GM19455 (cell line): ENCODE results near the gene GALNT3.

Source experiments
- ATAC-seq: cut with Tn5 transposase; IDR thresholded peaks from one replicate; pipeline ENCODE4 v1.9.1; 2021; ENCODE audit not compliant: unreplicated experiment

GALNT3 gene

DNA sequence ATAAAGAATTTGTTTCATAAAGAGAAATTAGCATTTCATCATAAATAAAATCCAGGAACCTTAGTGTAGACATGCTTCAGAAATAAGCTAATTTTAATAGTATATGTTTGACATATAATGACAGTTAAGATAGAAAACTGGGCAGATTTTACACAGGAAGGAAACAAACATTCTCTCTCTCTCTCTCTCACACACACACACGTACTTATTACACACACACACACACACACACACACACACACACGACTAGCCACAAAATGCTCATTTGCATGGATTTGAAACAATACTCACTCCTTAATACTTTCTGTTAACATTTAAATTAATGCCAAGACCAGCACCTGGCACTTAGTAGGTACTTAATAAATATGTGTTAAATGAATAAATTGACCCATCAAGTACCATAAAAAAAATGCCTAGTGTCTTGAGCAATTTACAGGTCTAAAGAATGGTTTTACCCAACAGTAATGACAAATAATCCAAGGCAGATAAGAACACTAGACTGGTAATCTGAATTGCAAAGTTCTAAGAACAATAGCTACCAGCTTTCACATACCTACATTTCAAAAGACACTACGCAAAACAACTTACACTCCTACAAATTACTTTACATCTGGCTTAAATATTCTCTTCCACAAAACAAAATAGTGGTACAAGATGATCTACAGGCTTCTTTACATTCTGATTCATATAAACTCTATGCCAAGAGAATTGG, 2.9 kb upstream of the GALNT3 start:
- ATAC-seq: no peak

DNA sequence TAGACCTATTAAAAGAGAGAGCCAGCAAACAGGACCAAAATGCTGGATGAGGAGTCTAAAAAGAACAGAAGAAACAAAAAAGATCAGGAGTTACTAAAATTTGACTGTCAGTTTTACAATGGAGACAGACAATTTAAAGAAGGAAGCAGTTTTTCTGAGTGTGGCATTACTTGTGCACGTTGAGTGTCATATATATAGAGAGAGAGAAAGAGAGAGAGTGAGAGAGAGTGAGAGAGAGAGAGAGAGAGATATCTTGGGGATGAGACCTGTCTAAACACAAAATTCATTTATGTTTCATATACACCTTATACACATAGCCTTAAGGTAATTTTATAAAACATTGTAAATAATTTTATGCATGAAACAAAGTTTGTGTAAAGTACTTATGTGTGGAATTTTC, 2.1 kb upstream of the GALNT3 start:
- no peak for ATAC-seq

DNA sequence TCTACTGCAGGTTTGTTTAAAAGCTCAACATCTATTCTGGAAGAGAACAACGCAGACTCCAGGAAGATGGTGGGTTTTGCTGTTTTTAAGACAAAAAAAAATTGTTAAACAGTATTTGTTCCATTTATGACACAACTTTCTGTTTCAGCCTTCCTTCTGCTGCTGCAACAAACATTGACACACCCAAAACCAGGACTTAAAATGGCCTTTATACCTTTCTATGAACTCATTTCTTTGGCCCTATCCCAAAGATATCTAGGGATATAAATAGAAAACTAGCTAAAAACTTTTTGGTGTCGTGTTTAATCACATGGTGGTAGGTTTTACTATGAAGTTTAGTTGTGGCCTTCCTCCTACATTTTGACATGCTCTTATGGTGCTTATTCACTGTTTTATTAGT, 964 bp upstream of the GALNT3 start:
- no peak for ATAC-seq

DNA sequence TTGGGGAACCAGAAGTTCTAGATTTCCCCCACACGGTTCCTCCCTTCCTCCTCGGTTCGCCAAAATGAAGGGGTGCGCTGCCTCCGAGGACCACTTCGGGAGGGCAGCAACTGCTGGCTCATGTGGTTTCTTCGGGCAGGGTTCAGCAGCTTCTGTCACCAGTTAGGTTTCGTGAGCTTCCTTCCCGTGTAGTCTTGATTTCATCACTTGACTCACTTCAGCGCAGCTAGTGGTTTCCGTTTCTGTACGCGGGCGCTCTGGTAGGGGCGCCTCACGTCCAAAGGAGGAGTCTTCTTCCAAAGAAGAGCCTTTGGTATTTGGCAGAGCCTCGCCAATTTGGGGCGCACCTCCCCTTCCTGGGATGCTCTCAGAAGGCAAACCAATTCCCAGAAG, 485 bp upstream of the GALNT3 start:
- peak; percentile 96 for ATAC-seq

DNA sequence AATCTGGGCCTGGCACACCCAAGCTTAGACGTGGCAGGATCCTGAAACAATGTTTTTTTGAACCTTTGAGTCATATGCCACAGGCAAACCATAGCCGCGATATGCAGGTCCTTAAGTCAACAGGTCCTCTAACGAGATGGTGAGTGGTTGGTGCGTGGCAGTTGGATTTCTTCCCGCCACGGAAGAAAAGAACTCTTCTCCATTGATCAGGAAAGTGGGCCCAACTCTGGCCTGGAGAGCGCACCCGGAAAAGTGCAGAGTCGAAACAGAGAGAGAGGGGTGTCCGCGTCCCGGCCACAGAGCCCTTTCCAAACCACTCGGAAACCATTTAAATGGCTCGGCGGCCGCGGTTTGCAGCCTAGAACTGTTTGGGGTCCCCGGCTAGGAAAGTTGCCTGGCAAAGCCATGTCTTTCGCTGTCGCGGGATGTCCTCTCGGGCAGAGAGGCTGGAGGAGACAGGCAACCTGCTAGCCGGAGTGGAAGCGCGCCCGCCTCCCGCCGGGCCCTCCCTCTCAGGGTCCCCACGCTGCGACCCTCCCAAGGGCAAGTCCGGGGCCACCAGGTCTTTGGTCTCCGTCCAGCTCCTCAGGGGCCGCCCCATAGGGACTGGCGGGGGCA, 777 bp downstream of the GALNT3 start:
- ATAC-seq: peak; percentile 7

DNA sequence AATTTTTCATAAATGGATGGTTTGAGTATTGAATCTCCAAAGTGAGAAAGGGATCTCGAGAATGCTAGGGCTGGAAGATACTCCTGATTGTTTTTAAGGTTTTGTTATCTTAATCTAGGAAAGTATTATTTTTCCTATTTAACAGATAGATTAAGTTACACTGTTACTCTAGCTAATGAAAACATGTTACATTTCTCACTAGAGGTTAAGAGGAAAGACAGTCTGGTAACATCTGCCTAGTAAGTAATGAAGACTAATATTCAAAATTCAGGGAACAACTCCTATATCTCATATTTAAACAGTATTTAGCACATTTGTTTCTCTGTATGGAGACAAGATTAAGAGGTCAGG, 2.0 kb downstream of the GALNT3 start:
- no peak for ATAC-seq

DNA sequence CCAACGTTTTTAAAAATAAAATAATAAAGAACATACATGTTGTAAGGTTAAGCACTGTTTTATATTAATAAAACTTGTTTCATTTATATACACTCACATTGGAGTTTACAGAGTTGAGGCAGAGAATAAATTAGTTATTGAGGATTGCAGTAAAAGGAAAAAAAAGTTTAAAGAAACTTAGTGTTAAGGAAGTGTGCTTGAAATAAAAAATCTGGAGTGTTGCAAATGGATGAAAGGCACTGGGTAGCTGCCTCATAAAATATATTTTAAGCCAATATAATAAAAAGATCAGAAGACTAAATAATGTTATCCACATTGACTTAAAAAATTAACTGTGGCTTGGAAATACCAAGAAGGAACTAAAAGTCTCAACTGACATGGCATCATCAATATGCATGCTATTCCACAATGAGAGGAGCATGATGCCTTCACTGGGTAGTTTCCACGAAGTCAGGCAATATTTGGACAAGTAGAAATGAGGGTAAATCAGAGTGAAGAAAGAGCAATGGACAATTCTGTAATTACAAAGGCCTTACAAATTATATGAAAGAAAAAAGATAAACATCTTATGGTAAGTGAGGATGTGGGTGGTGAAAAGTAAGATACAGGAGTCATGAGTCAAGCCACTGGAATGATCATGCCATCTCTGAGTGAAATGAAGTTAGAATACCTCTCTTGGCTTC, 2.5 kb downstream of the GALNT3 start:
- no peak for ATAC-seq

DNA sequence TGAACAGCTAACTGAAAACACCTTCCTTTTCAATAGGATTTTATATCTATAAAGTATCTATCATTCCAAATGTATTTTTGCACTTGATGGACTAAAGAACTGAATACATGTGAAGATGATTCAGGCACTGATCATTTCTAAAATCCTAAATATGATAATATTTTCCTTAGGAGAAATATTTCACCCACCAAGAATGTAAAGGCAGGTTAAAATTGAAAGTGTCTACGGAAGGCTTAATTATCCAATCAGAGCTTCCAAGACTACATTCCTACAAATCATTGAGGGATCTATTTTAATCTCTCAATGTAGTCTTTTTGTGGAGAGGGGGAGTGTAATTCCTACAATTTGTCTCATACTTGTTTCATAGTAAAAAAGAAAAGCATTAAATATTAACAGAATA, 3.6 kb downstream of the GALNT3 start:
- no peak for ATAC-seq

DNA sequence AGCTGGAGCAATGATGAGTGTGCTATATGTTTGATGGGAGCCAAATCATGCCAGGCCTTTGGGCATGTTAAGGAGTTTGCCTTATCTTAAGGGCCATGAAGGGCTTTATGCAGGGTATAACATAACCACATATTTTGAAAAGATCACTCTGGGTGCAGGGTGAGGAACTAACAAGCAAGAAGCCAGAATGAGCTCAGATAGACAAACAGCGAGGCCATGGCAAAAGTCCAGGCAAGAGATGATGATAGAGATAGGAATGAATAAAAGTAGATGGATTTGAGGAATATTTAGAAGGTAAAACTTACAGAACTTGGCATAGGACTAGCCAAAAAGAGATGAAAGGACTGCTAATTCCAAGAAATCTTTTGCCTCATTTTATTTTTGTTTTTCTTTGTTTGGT, 6.7 kb downstream of the GALNT3 start:
- ATAC-seq: no peak

DNA sequence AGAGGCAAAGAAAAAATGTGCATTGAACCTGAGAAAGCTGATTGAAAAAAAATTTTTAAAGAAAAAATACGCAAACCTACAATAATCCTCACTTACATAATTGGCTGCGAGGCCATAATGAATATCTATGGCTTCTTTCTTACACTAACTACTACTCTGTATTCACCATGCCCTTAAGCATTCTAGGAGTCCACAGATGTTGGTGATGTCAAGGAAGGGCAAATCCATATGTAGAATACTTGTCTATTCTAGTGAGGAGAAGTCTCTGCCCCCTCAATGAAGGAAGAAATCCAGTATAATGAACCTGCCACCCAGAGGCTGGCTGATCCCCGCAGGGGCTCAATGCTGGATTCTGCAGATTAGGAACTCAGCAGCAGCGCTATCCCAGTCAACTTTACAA, 14.3 kb downstream of the GALNT3 start:
- ATAC-seq: no peak

DNA sequence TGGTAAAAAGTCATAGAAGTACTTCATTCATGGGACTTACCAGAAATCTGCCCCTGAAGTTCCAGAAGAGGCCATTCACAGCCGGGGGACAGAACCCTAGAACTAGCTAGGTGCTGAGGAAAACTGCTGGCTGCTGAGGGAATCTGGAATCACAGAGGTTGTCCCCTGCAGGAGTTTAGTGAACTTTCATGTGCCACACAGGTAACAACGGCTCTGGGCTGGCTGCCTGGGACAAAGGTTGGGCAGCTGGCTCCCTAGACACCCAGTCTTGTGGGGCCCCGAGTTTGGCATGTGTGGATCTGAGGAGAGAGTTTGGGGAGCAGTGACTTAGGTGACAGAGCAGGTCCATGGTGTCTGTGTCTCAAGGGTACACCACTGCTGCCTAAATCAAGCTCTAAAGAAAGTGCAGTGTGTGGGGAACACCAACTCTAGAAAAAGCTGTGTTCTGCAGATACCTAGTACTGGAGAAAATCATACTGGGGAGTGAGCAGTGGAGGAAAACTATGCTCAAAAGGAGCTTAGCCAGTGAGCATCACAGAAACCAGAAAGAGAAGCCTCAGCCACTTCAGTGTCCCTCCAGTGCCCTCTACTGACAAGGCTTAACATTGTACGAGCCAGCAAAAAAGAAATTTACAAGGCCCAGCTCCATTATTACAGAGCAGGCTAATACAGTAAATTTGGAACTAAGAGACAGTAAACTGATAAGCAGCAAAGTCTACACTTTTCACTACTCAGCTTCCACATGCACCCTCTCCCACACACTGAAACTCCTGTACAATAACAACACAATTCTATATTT, 15.2 kb downstream of the GALNT3 start:
- no peak for ATAC-seq

DNA sequence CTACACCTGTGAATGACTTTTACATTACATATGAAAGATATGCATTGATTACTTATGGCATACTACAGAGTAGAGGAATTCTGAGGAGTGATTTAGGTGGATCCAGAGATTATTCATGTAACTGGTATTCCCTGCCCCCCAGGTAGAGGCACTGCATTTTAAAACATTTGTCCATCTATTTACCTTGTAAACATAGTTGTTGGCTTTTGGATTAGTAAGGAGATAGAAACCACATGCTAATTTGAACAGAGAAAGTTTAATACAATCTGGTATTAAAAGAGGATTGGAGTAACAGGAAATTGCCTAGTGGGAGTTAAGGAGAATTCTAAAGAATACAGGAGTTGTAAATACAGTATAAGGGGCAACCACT, 15.9 kb downstream of the GALNT3 start:
- no peak for ATAC-seq

DNA sequence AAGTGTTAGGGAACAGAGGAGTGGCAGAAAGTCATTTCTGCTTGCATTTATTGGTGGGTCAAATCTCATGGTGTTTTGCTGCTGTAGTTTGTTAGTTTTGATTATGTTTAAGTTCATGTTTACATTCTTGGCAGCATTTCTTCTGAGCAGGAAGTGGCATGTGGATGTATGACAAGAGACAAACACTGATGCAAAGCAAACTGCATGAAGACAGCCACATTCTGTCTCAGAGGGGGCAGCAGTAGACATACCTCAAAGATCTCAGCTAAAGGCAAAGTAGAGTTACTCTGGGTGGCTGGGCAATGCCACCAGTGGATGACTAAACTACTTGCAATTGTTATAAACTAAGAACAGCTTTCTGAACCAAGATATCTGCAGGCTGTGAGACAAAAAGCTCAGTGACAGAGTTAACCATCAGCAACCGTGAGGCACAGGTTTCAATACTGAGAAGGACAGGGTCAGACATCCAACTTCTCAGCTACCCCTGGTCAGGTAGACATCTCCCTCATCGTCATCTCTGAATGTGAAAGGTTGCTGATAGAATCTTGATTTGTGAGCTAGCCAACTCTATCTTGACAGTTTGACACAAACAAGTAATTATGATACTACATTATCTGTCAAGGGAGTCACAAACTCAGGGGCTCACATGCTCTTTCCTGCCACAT, 16.4 kb downstream of the GALNT3 start:
- no peak for ATAC-seq

DNA sequence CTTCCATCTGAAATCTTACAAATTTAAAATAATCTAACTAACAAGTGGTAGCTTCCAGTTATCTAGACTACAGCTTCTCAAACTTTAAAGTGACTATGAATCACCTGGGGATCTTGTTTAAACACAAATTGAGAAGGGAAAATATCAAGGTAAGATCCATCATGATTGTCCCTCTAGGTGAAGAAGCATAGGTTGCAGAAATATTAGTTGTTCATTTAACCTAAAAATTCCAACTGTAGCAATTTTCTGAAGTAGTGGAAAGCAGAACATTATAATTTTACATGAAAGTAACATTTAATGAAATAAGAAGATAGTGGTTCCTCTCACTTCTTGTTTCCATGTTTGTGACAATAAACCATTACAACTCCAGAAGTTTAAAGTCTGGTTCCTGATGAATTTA, 17.3 kb downstream of the GALNT3 start:
- ATAC-seq: no peak

DNA sequence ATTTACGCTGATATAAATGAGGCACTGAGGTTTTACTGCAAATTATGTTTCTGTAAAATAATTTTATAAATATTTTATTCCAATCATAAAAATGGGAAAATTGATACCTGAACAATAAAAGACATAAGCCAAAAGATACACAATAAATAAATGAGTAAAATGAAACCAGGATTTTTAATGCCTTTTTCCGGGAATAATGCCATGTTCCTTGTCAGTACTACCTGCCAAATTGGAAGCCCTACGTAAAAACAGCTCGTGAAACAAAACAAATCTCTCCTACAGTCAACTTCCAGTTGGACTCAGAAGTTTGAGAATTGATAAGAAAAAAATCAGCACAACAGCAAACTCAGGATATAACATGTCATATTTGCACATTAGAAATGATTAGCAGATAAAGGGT, 18.0 kb downstream of the GALNT3 start:
- no peak for ATAC-seq

DNA sequence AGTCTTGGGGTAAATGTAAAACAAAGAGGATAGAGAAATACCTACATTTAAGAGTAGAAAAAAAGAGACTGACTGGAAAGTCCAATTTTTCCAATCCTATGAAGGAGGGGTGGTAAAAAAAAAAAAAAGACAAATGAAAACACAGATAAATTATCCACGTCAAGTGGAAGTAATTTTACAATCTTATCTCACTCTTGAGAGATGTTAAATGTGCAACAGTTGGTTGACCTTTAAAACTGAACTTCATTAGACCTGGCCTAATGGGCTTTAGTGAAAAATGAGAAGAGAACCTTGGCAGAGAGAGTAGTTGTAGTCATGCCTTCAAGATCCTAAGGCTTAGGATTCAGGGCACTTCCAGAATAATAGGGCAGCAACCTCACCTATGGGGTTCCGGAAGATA, 20.4 kb downstream of the GALNT3 start:
- ATAC-seq: no peak

DNA sequence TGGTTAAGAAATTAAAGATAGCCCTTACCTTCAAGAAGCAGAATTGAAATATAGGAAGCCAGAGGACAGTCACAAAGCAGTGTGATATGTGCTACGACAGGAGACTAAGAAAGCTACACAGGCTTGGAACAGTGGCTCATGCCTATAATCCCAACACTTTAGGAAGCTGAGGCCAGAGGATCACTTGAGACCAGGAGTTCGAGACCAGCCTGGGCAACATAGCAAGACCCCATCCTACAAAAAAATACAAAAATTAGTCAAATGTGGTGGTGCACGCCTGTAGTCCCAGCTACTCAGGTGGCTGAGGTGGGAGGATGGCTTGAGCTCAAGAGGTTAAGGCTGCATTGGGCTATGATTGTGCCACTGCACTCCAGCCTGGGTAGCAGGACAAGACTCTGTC, 21.9 kb downstream of the GALNT3 start:
- no peak for ATAC-seq

DNA sequence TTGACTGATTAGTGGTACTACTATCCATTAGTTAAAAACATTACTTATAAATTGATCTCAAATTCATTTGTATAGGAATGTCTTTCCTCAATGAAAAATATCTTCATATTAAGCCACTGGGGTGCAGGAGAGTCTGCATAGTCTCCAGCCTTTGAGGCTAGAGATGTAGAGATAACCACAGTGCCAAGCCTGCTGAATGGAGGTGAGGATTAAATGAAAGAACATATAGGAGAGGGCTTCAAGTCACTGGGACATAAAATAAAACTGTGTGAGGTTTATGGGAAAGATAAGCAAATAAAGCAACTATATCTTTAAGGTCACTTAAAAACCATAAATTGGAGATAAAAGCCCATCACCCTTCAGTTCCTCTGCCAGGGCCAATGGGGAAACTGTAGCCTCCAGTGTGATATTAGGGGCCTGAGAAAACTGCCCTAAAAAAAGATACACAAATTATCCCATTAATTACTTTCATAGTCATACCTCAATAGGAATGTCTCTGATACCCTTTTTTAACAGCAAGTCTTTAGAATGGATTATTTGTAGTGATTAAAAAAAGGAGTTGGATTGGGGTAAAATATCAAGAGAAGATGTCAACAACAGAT, 27.6 kb downstream of the GALNT3 start:
- ATAC-seq: no peak

DNA sequence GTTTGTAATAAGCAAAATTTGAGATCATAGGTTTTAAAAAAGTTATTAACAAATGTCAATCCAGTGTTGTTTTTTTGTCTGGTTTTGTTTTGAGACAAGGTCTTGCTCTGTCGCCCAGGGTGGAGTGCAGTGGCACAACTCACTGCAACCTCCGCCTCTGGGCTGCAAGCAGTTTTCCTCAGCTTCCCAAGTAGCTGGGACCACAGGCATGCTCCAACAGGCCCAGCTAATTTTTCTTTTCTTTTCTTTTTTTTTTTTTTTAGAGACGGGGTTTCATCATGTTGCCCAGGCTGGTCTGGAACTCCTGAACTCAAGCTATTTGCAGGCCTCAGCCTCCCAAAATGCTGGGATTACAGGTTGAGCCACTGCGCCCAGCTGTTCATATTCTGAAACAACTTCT, 31.3 kb downstream of the GALNT3 start:
- no peak for ATAC-seq

DNA sequence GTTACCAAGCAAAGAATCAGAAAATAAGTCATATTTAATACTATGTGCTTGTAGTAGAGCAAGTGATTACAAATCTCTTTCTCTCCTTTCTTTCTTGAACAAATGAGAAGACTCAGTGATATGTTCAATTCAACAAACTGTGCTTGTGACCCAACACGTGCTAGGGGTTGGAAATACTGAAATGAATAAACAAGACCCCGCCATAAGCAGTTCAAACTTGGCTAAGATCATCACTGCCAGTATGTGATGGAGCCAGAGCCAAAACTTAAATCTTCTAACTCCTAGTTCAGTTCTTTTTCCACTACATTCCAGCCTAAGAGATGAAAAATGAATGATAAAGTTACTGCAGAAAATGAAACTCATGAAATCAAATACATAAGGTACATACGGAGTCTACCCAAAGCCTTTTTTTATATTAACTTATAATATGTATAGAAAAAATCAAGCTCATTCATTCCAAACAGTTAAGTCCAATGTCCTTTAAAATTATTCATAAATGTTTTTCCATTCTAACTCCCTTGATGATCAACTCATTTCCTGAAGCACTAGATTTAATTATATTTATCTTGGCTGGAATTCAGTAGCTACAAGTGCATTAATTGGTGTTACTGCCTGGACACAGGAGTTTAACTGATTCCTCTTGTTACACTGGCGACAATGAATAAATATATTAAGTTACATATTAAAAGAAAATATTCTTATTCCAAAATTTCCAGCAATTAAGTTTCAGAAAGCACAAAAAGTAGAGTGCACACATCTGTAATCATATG, 36.0 kb downstream of the GALNT3 start:
- ATAC-seq: no peak
